ENCODE measurements around the gene ZNRF4. TPM values are rescaled to one million over a fixed set of nuclear protein-coding genes. Genes with fewer than 3 reads are reported as not detected.

ZNRF4 gene
- total and polyA plus RNA-seq, 10 of the 15 experiments (the other 5 are each of a cell fraction or from before 2014, with no cell fraction given): not detected

- RAD21 ChIA-PET (ENCODE audit: unreplicated experiment): no interaction called here
- FAIRE-seq: no peak
- DNase-seq (ENCODE audit: low read depth, low spot score): no peak
- Histone ChIP-seq H3K9me3 (replicated peaks; ENCODE audit: control insufficient read depth, insufficient read depth, low read length) (no peaks in the 10 kb centered on the region), H3K4me3 (no peak overlapping the region), H4K20me1 (ENCODE audit: control insufficient read depth, insufficient read depth) (no peaks in the 10 kb centered on the region), H3K79me2 (ENCODE audit: control insufficient read depth, insufficient read depth, low read length) (no peaks in the 10 kb centered on the region), H3K4me1 (ENCODE audit: control insufficient read depth, insufficient read depth, low read length) (no peaks in the 10 kb centered on the region), H3K27ac (ENCODE audit: control insufficient read depth, insufficient read depth) (no peak overlapping the region), H3K27me3 (replicated peaks in 1 of 2; ENCODE audit: control insufficient read depth in 2 of 2, insufficient read depth in 2 of 2, low read length in 1 of 2) (no peaks in the 10 kb centered on the region), H3K4me2 (ENCODE audit: control insufficient read depth, insufficient read depth) (no peak overlapping the region), H2AFZ (ENCODE audit: control insufficient read depth, low read depth, low read length) (no peak overlapping the region), H3K9ac (ENCODE audit: control insufficient read depth, insufficient read depth, low read length) (no peak overlapping the region), H3K36me3 (ENCODE audit: control insufficient read depth in 2 of 2, insufficient read depth in 2 of 2, low read length in 1 of 2) (no peaks in the 10 kb centered on the region)
- WGBS (ENCODE audit: insufficient coverage, insufficient replicate concordance, low lambda C conversion rate, missing lambda C conversion rate): 0% methylated on average over 1 of the region's 1 CpG
- in situ Hi-C loops (cut with MboI) (no loop called here), intact Hi-C loops (cut with micrococcal nuclease; ENCODE audit: unreplicated experiment) (no loop called here)
- BruUV-seq (replicated peaks): no TSS peak
- ATAC-seq: no peak
- SMC1A ChIA-PET (ENCODE audit: uncharacterized antibody, unreplicated experiment): no interaction called here
- POLR2A ChIA-PET: no interaction called here
- CTCF ChIA-PET: interaction anchor here (0.7 kb wide), 1 partner anchor 83 kb away, joined by 3 read pairs; no protein-coding TSS in a partner anchor
- TF ChIP-seq YY1 (IDR thresholded peaks at IDR 0.05; ENCODE audit: low read depth, low read length) (no peak), KLF5 (IDR thresholded peaks at IDR 0.05; ENCODE audit: partially characterized antibody) (no peak)
Observed at GRCh38 chr19:5440299-5440698, 14.9 kb upstream of the ZNRF4 start.

- ATAC-seq (no peak), DNase-seq (ENCODE audit: low read depth, low spot score) (no peak), FAIRE-seq (no peak)
- no peaks in the 10 kb centered on the region for H3K4me1 ChIP-seq (ENCODE audit: control insufficient read depth, insufficient read depth, low read length)
- H3K4me3 ChIP-seq: no peak overlapping the region
- RAD21 ChIA-PET (ENCODE audit: unreplicated experiment): no interaction called here
- H3K9ac ChIP-seq (ENCODE audit: control insufficient read depth, insufficient read depth, low read length): no peak overlapping the region
- H3K9me3 ChIP-seq (replicated peaks; ENCODE audit: control insufficient read depth, insufficient read depth, low read length): no peaks in the 10 kb centered on the region
- no peaks in the 10 kb centered on the region for H3K27me3 ChIP-seq (replicated peaks in 1 of 2; ENCODE audit: control insufficient read depth in 2 of 2, insufficient read depth in 2 of 2, low read length in 1 of 2)
- H2AFZ ChIP-seq (ENCODE audit: control insufficient read depth, low read depth, low read length): no peak overlapping the region
- CTCF ChIA-PET: no interaction called here
- H3K36me3 ChIP-seq (ENCODE audit: control insufficient read depth in 2 of 2, insufficient read depth in 2 of 2, low read length in 1 of 2): no peaks in the 10 kb centered on the region
- 0% methylated on average over 5 of the region's 5 CpGs for WGBS (ENCODE audit: insufficient coverage, insufficient replicate concordance, low lambda C conversion rate, missing lambda C conversion rate)
- no peak overlapping the region for H3K4me2 ChIP-seq (ENCODE audit: control insufficient read depth, insufficient read depth)
- H4K20me1 ChIP-seq (ENCODE audit: control insufficient read depth, insufficient read depth): no peaks in the 10 kb centered on the region
- in situ Hi-C loops (cut with MboI): no loop called here
- POLR2A ChIA-PET: no interaction called here
- SMC1A ChIA-PET (ENCODE audit: uncharacterized antibody, unreplicated experiment): no interaction called here
- BruUV-seq (replicated peaks): no TSS peak
- H3K27ac ChIP-seq (ENCODE audit: control insufficient read depth, insufficient read depth): no peak overlapping the region
- intact Hi-C loops (cut with micrococcal nuclease; ENCODE audit: unreplicated experiment): no loop called here
- no peaks in the 10 kb centered on the region for H3K79me2 ChIP-seq (ENCODE audit: control insufficient read depth, insufficient read depth, low read length)
- no peak for TF ChIP-seq PML (IDR thresholded peaks at IDR 0.05; ENCODE audit: low read length)
- no peak for TF ChIP-seq ZBTB33 (IDR thresholded peaks at IDR 0.05)
- TF ChIP-seq PKNOX1 (IDR thresholded peaks at IDR 0.05): no peak
- no peak for TF ChIP-seq SKIL (IDR thresholded peaks at IDR 0.05; ENCODE audit: low read depth, poor library complexity, severe bottlenecking)
- no peak for TF ChIP-seq NFYB (IDR thresholded peaks at IDR 0.05; ENCODE audit: insufficient read depth, low read depth, low read length)
- no peak for TF ChIP-seq MTA2 (IDR thresholded peaks at IDR 0.05; ENCODE audit: low read depth)
- no peak for TF ChIP-seq IKZF1 (conservative IDR thresholded peaks at IDR 0.05)
- TF ChIP-seq USF2 (IDR thresholded peaks at IDR 0.05; ENCODE audit: borderline replicate concordance, low read depth, low read length): no peak
- no peak for TF ChIP-seq CBX3 (IDR thresholded peaks at IDR 0.05; ENCODE audit: borderline replicate concordance, low read depth)
- TF ChIP-seq PAX5 (IDR thresholded peaks at IDR 0.05; ENCODE audit: borderline replicate concordance, low read depth, low read length): no peak
- TF ChIP-seq SREBF2 (IDR thresholded peaks at IDR 0.05; ENCODE audit: low read length): no peak
Observed at GRCh38 chr19:5443723-5444122, 11.5 kb upstream of the ZNRF4 start.

Data from GM12878 (cell line).